Neural progenitor cell (in vitro differentiated cells): ENCODE data around the gene EXOC6B. TPM values are rescaled to one million over a fixed set of nuclear protein-coding genes. Genes with fewer than 3 reads are reported as not detected.

Experiments used
- DNase-seq: peaks from one replicate; pipeline ENCODE4 v3.0.0-alpha.2; 2016; ENCODE audit warnings: low spot score
- H2AFZ ChIP-seq: fragments of 200-600 bp; sonication (generic); replicated peaks from 2 replicates; pipeline ENCODE4 v1.6.1; 2016; ENCODE audit warnings: antibody characterized with exemption
- H3F3A ChIP-seq: fragments of 200-600 bp; sonication (generic); 2 replicates; pipeline ENCODE4 v1.6.1; 2016; ENCODE audit warnings: antibody characterized with exemption, low read depth
- H3K27ac ChIP-seq: fragments of 200-600 bp; sonication (generic); 2 replicates; pipeline ENCODE4 v1.5.1; 2016; ENCODE audit warnings: mild to moderate bottlenecking
- H3K27me3 ChIP-seq: fragments of 200-600 bp; sonication (generic); 2 replicates; pipeline ENCODE4 v1.6.1; 2016; ENCODE audit warnings: mild to moderate bottlenecking, moderate library complexity
- H3K36me3 ChIP-seq: fragments of 200-600 bp; sonication (generic); 2 replicates; pipeline ENCODE4 v1.5.1; 2016
- H3K4me1 ChIP-seq: fragments of 200-600 bp; sonication (generic); 2 replicates; pipeline ENCODE4 v1.6.1; 2016; ENCODE audit warnings: mixed run types
- H3K4me2 ChIP-seq: fragments of 200-600 bp; sonication (generic); 2 replicates; pipeline ENCODE4 v1.6.1; 2016
- H3K4me3 ChIP-seq: fragments of 200-600 bp; sonication (generic); 2 replicates; pipeline ENCODE4 v1.5.1; 2016
- H3K79me2 ChIP-seq: fragments of 200-600 bp; sonication (generic); 2 replicates; pipeline ENCODE4 v1.6.1; 2016; ENCODE audit warnings: low read depth
- H3K9ac ChIP-seq: fragments of 200-600 bp; sonication (generic); 2 replicates; pipeline ENCODE4 v1.6.1; 2016
- H3K9me3 ChIP-seq: fragments of 200-600 bp; sonication (generic); 2 replicates; pipeline ENCODE4 v1.5.1; 2016; ENCODE audit warnings: low read depth
- H4K20me1 ChIP-seq: fragments of 200-600 bp; sonication (generic); 2 replicates; pipeline ENCODE4 v1.6.1; 2016; ENCODE audit warnings: low read depth
- H3K27ac Mint-ChIP-seq: 3 replicates; pipeline ENCODE4 v1.8.0; 2021; ENCODE audit warnings: mixed read lengths
- H3K27me3 Mint-ChIP-seq: 2 replicates; pipeline ENCODE4 v1.8.0; 2022; ENCODE audit warnings: low read depth, mild to moderate bottlenecking, inconsistent platforms, moderate library complexity, mixed read lengths; ENCODE audit not compliant: insufficient read depth
- H3K36me3 Mint-ChIP-seq: 3 replicates; pipeline ENCODE4 v1.8.0; 2021; ENCODE audit warnings: mixed read lengths
- H3K4me1 Mint-ChIP-seq: 3 replicates; pipeline ENCODE4 v1.8.0; 2021; ENCODE audit warnings: mixed read lengths
- H3K4me3 Mint-ChIP-seq: 3 replicates; pipeline ENCODE4 v1.8.0; 2021; ENCODE audit warnings: mild to moderate bottlenecking, moderate library complexity, mixed read lengths
- H3K9me3 Mint-ChIP-seq: 3 replicates; pipeline ENCODE4 v1.8.0; 2020; ENCODE audit warnings: mixed read lengths
- CTCF ChIP-seq: fragments of 200-600 bp; sonication (generic); IDR thresholded peaks from 2 replicates; pipeline ENCODE4 v1.5.1; 2017; ENCODE audit warnings: antibody characterized with exemption, mild to moderate bottlenecking
- EZH2 ChIP-seq: fragments of 200-600 bp; sonication (generic); IDR thresholded peaks from 2 replicates; pipeline ENCODE4 v1.6.1; 2017; ENCODE audit warnings: antibody characterized with exemption, mild to moderate bottlenecking, moderate library complexity
- EZH2phosphoT487 ChIP-seq: fragments of 200-600 bp; sonication (generic); IDR thresholded peaks from 2 replicates; pipeline ENCODE4 v1.6.1; 2017; ENCODE audit warnings: antibody characterized with exemption
- total RNA-seq: library from RNA; depleted of rRNA; stranded (reverse); fragments of >200 nt; gene quantifications from 2 replicates; pipeline ENCODE4 v1.2.3, GENCODE V29; 2015; ENCODE audit warnings: low replicate concordance

Gene EXOC6B
- total RNA-seq, 1 donor from 2014 or later, result 41.2 TPM

- H3K27me3 Mint-ChIP-seq, result peaks cover 2% of the 10 kb centered on the region
- no peak overlapping the region for H3K4me3 Mint-ChIP-seq
- Histone ChIP-seq H3F3A (no peaks in the 10 kb centered on the region), H3K4me3 (no peak overlapping the region), H3K9me3 (no peaks in the 10 kb centered on the region), H3K27me3 (no peaks in the 10 kb centered on the region), H4K20me1 (no peaks in the 10 kb centered on the region), H3K4me2 (no peak overlapping the region), H3K36me3 (no peaks in the 10 kb centered on the region), H3K79me2 (no peaks in the 10 kb centered on the region), H3K4me1 (no peaks in the 10 kb centered on the region), H3K27ac (no peak overlapping the region), H2AFZ (no peak overlapping the region), H3K9ac (no peak overlapping the region)
- no peaks in the 10 kb centered on the region for H3K36me3 Mint-ChIP-seq
- TF ChIP-seq CTCF, result no peak
- no peaks in the 10 kb centered on the region for H3K9me3 Mint-ChIP-seq
- H3K4me1 Mint-ChIP-seq, result no peaks in the 10 kb centered on the region
- H3K27ac Mint-ChIP-seq, result no peak overlapping the region
- DNase-seq, result no peak
Observed at GRCh38 chr2:72848436-72849137, 22.8 kb upstream of the EXOC6B start.

GRCh38 chr2:72847534-72848315 is 21.9 kb upstream of the EXOC6B start:
- Histone ChIP-seq H2AFZ (no peak overlapping the region), H3K4me2 (no peak overlapping the region), H3K9ac (no peak overlapping the region), H3K79me2 (no peaks in the 10 kb centered on the region), H3K4me3 (no peak overlapping the region), H3F3A (no peaks in the 10 kb centered on the region), H3K9me3 (no peaks in the 10 kb centered on the region), H3K27ac (no peak overlapping the region), H4K20me1 (no peaks in the 10 kb centered on the region), H3K36me3 (no peaks in the 10 kb centered on the region), H3K27me3 (no peaks in the 10 kb centered on the region), H3K4me1 (no peaks in the 10 kb centered on the region)
- peak; percentile 11 for DNase-seq
- Mint-ChIP-seq H3K4me3 (no peak overlapping the region), H3K27me3 (peaks cover 2% of the 10 kb centered on the region), H3K4me1 (no peaks in the 10 kb centered on the region), H3K36me3 (no peaks in the 10 kb centered on the region), H3K27ac (no peak overlapping the region), H3K9me3 (no peaks in the 10 kb centered on the region)
- TF ChIP-seq EZH2 (no peak), CTCF (no peak), EZH2phosphoT487 (no peak)

GRCh38 chr2:72846171-72847095 is 20.6 kb upstream of the EXOC6B start:
- Histone ChIP-seq H3K4me3 (no peak overlapping the region), H3F3A (no peaks in the 10 kb centered on the region), H3K27ac (no peak overlapping the region), H3K9me3 (no peaks in the 10 kb centered on the region), H3K4me1 (no peaks in the 10 kb centered on the region), H2AFZ (no peak overlapping the region), H3K79me2 (no peaks in the 10 kb centered on the region), H3K4me2 (no peak overlapping the region), H3K27me3 (no peaks in the 10 kb centered on the region), H4K20me1 (no peaks in the 10 kb centered on the region), H3K9ac (no peak overlapping the region), H3K36me3 (no peaks in the 10 kb centered on the region)
- Mint-ChIP-seq H3K27ac (no peak overlapping the region), H3K27me3 (no peaks in the 10 kb centered on the region), H3K4me1 (no peaks in the 10 kb centered on the region), H3K36me3 (no peaks in the 10 kb centered on the region), H3K9me3 (no peaks in the 10 kb centered on the region), H3K4me3 (no peak overlapping the region)
- no peak for DNase-seq
- no peak for TF ChIP-seq CTCF
- no peak for TF ChIP-seq EZH2phosphoT487
- no peak for TF ChIP-seq EZH2
